ENCODE data around the gene CDKN1B. TPM values are rescaled to one million over a fixed set of nuclear protein-coding genes. Genes with fewer than 3 reads are reported as not detected.
A peak's percentile ranks its signal among the peaks of the same experiment; 100 is the strongest.

Gene CDKN1B
- total RNA-seq, 4 donors from 2014 or later, result 18.4 to 86.2 (median 26.5) TPM

- ATAC-seq (ENCODE audit: low FRiP score) (no peak), DNase-seq (ENCODE audit: low spot score) (no peak)
- no peak for TF ChIP-seq CTCF (IDR thresholded peaks at IDR 0.05)
Measured at GRCh38 chr12:12722435-12723148, 5.4 kb downstream of the CDKN1B start.

- TF ChIP-seq CTCF (IDR thresholded peaks at IDR 0.05), result no peak
- DNase-seq (ENCODE audit: low spot score) (no peak), ATAC-seq (ENCODE audit: low FRiP score) (no peak)
Measured at GRCh38 chr12:12723149-12723680, 6.0 kb downstream of the CDKN1B start.

GRCh38 chr12:12723681-12724420 lies 6.7 kb downstream of the CDKN1B start:
- DNase-seq (ENCODE audit: low spot score) (no peak), ATAC-seq (ENCODE audit: low FRiP score) (peak; percentile 42)
- TF ChIP-seq CTCF (IDR thresholded peaks at IDR 0.05), result no peak

- no peak for TF ChIP-seq CTCF (IDR thresholded peaks at IDR 0.05)
Measured at GRCh38 chr12:12724421-12725085, 7.4 kb downstream of the CDKN1B start.

GRCh38 chr12:12725086-12725955 lies 8.2 kb downstream of the CDKN1B start:
- DNase-seq (ENCODE audit: low spot score) (peak; percentile 73), ATAC-seq (ENCODE audit: low FRiP score) (peak; percentile 79)
- no peak for TF ChIP-seq CTCF (IDR thresholded peaks at IDR 0.05)

More at GRCh38 chr12:12724421-12725085, 7.4 kb downstream of the CDKN1B start:
- ATAC-seq (ENCODE audit: low FRiP score) (peak; percentile 3), DNase-seq (ENCODE audit: low spot score) (no peak)

- no peak for TF ChIP-seq CTCF (IDR thresholded peaks at IDR 0.05)
- ATAC-seq (ENCODE audit: low FRiP score), result no peak
- no peak for DNase-seq (ENCODE audit: low spot score)
Measured at GRCh38 chr12:12725956-12726554, 8.9 kb downstream of the CDKN1B start.

All from omental fat pad (tissue), 4 donors.